Tibial artery (tissue), 4 donors: ENCODE results near the gene PMS1.
A peak's percentile ranks its signal among the peaks of the same experiment; 100 is the strongest.
"Not testable (repeated sequence)": the region's sequence is repeated elsewhere in the genome, so short reads cannot be mapped to it uniquely, and the experiment has no call there.

ENCODE experiments used
- DNase-seq, 2 donors: peaks; one replicate each; pipeline ENCODE4 v3.0.0-alpha.2; 2019
- H3K27ac ChIP-seq, 2 donors: fragments of 200-600 bp; sonication (generic) in 1 of 2; 1 replicate in 1 of 2; 2 replicates in 1 of 2; pipeline ENCODE4 v1.5.1; 2018 to 2019; ENCODE audit warnings: mild to moderate bottlenecking in 1 of 2
- H3K27me3 ChIP-seq, 2 donors: fragments of 200-600 bp; sonication (generic) in 1 of 2; one replicate each; pipeline versions ENCODE4 v1.5.1 to v1.6.0; 2016 to 2019
- H3K36me3 ChIP-seq, 3 donors: fragments of 200-600 bp; sonication (generic) in 2 of 3; one replicate each; pipeline ENCODE4 v1.5.1; 2016 to 2019; ENCODE audit warnings: mild to moderate bottlenecking in 2 of 3
- H3K4me1 ChIP-seq, 4 donors: fragments of 200-600 bp; sonication (generic) in 2 of 4; 1 replicate in 3 of 4; 2 replicates in 1 of 4; pipeline ENCODE4 v1.5.1; 2016 to 2019
- H3K4me3 ChIP-seq, 2 donors: fragments of 200-600 bp; sonication (generic) in 1 of 2; 1 replicate in 1 of 2; 2 replicates in 1 of 2; pipeline ENCODE4 v1.5.1; 2018 to 2019; ENCODE audit warnings: mild to moderate bottlenecking in 2 of 2
- H3K9me3 ChIP-seq, 3 donors: fragments of 200-600 bp; sonication (generic) in 1 of 3; one replicate each; pipeline ENCODE4 v1.5.1; 2016 to 2019
- intact Hi-C: fragments of 100-400 bp; cut with DNase I; formaldehyde crosslinking; loops from one replicate; pipeline ENCODE4 v1.15.0; 2023; ENCODE audit warnings: low total_unique reads
- TF ChIP-seq, protein P1 (sequence below), 2 experiments: fragments of 200-600 bp in 1 of 2; fragments of 450-650 bp in 1 of 2; IDR thresholded peaks; one replicate each; pipeline ENCODE4 v1.5.1; 2017 to 2019; ENCODE audit warnings: antibody characterized with exemption in 2 of 2, mild to moderate bottlenecking in 1 of 2, moderate library complexity in 1 of 2

Gene PMS1

DNA sequence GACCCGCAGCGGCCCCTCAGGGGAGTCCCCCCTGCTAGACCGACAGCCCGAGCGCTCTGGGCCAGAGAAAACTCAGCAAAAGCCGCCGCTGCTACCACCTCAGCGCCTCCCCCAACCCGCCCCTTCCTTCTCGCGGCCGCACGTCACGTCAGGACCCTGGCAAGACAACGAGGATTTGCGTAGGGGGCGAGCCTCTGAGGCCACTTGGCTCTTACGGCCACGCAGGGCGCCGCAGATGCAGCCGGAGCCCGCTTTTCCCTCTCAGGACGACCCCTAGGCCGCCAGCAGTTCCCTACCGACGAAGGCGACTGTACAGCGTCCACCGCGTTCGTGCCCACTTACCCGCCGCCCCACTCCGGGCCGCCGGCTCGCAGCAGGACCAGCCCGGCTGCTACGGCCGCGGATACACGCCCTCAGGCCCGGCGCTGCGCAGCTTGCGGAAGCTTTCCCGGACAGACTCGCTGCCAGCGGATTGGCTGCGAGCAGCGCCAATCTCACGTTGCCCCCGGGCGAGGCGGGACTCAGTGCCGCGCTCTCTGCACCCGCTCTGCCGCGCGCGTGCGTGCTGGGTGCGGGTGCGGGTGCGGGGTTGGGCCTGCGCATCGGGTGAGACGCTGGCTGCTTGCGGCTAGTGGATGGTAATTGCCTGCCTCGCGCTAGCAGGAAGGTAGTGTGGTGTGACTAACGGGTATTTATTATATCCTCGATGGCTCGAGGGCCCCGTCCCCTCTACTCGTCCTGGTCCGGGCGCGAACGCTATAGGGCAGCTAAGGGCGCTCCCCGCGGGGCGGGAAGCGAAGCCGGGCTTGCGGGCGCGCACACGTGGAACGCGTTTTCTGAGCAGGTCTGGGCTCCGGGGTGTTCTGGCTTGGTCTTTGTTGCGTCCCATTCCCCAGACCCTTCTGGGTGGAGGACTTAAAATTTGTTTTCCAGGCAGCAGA lies at the start of gene PMS1, which contains the start of gene ORMDL1:
TSS of gene PMS1 (plus strand) at position 524 of the 941 bp plus-strand sequence. CDS start 7,360 bp downstream, outside the sequence.
TSS of gene ORMDL1 (minus strand) at position 413 of the 941 bp plus-strand sequence. CDS start 1,744 bp downstream, outside the sequence.
- peaks cover 4 to 36% (median 18%) of the 10 kb centered on the region in 4 donors for H3K4me1 ChIP-seq
- peak within 1 kb of the TSS; percentile 62 to 69 for H3K4me3 ChIP-seq
- H3K36me3 ChIP-seq = peaks cover 3 to 13% (median 6%) of the 10 kb centered on the region in 3 donors
- TF ChIP-seq, protein P1, sequence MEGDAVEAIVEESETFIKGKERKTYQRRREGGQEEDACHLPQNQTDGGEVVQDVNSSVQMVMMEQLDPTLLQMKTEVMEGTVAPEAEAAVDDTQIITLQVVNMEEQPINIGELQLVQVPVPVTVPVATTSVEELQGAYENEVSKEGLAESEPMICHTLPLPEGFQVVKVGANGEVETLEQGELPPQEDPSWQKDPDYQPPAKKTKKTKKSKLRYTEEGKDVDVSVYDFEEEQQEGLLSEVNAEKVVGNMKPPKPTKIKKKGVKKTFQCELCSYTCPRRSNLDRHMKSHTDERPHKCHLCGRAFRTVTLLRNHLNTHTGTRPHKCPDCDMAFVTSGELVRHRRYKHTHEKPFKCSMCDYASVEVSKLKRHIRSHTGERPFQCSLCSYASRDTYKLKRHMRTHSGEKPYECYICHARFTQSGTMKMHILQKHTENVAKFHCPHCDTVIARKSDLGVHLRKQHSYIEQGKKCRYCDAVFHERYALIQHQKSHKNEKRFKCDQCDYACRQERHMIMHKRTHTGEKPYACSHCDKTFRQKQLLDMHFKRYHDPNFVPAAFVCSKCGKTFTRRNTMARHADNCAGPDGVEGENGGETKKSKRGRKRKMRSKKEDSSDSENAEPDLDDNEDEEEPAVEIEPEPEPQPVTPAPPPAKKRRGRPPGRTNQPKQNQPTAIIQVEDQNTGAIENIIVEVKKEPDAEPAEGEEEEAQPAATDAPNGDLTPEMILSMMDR (IDR thresholded peaks at IDR 0.05) = no peak
- no peaks in the 10 kb centered on the region for H3K27me3 ChIP-seq
- intact Hi-C loops = loop anchor here (10.0 kb wide), 2 partner anchors 119 to 789 kb away; partner anchors contain the start of gene ASNSD1
- H3K9me3 ChIP-seq = no peaks in the 10 kb centered on the region
- H3K27ac ChIP-seq = peak within 1 kb of the TSS; percentile 90
- DNase-seq = peak; percentile 94 to 97

DNA sequence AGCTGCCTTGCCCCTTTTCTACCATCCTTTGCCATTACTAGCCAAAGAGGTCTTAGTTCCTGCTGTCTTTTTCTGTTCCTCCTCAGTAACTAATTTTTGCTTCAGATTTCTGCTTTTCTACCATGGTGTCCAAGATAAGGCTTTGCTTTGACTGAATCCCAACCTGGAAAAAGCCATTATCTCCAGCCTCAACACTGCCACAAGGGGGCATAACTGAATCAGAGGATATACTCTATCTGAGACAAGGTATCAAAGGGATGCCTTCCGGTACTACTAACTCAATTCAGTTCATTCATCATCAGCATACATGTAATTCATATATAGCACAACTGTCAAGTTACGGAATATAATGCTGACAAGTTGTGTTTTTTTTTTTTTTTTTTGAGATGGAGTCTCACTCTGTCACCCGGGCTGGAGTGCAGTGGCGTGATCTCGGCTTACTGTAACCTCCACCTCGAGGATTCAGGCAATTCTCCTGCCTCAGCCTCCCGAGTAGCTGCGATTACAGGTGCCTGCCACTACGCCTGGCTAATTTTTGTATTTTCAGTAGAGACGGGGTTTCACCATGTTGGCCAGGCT lies 33.1 kb upstream of the PMS1 start:
- H3K27me3 ChIP-seq = no peaks in the 10 kb centered on the region
- H3K4me1 ChIP-seq = no peaks in the 10 kb centered on the region
- H3K9me3 ChIP-seq = no peaks in the 10 kb centered on the region
- peaks cover 35 to 66% (median 51%) of the 10 kb centered on the region in 3 donors for H3K36me3 ChIP-seq
- DNase-seq = no peak
- intact Hi-C loops = no loop called here
- no peak overlapping the region for H3K27ac ChIP-seq
- TF ChIP-seq, protein P1 (IDR thresholded peaks at IDR 0.05) = peak; percentile 30 to 42
- H3K4me3 ChIP-seq = no peak overlapping the region

DNA sequence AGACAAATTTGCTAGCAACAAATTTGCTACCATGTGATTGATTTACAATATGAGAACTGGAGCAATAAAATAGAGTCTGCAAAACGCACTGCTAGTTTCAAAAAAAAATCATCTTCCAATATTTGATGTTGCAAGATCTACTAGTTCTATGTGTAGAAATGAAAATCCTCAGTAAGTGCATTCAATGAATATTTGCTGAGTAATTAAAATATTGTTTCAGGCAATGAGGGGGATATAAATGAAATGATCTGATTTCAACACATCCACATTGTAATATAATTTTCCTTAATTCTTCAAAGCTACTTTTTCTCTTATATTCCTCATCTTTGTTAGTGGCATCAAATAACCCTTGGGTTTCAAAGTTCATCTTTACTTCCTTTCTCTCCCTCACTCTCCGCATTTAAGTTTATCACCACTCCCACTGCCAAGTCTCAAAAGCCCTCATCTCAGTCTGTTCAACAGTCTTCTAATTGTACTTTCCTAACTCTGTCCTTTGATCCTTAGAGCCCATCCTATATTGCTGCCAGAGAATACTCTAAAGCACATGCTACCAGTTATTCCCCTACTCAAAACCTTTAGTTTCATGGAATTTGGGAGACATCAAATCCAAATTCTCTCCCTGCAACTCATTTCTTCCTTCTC lies 27.8 kb upstream of the PMS1 start:
- Histone ChIP-seq H3K27ac (no peak overlapping the region), H3K9me3 (no peaks in the 10 kb centered on the region), H3K36me3 (peaks cover 22 to 44% (median 32%) of the 10 kb centered on the region in 3 donors), H3K4me3 (no peak overlapping the region), H3K27me3 (no peaks in the 10 kb centered on the region), H3K4me1 (peaks cover 0 to under 1% (median 0%) of the 10 kb centered on the region in 4 donors)
- TF ChIP-seq, protein P1 (IDR thresholded peaks at IDR 0.05) = no peak
- intact Hi-C loops = no loop called here
- DNase-seq = no peak

DNA sequence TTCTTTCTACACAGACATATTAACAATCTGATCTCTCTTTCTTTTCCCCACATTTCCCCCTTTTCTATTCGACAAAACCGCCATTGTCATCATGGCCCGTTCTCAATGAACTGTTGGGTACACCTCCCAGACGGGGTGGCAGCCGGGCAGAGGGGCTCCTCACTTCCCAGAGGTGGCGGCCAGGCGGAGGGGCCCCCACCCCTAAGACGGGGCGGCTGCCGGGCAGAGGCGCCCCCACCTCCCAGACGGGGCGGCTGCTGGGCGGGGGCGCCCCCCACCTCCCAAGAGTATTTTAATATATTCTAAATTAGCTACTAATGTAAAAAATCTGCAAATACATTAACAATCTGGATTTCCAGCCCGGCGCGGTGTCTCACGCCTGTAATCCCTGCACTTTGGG lies 24.1 kb upstream of the PMS1 start:
- H3K4me3 ChIP-seq, DNase-seq, H3K9me3 ChIP-seq, H3K27me3 ChIP-seq, intact Hi-C loops, H3K27ac ChIP-seq: not testable (repeated sequence)
- H3K36me3 ChIP-seq = peaks cover 1 to 16% (median 3%) of the 10 kb centered on the region in 3 donors
- peaks cover 0 to 17% (median 9%) of the 10 kb centered on the region in 4 donors for H3K4me1 ChIP-seq

DNA sequence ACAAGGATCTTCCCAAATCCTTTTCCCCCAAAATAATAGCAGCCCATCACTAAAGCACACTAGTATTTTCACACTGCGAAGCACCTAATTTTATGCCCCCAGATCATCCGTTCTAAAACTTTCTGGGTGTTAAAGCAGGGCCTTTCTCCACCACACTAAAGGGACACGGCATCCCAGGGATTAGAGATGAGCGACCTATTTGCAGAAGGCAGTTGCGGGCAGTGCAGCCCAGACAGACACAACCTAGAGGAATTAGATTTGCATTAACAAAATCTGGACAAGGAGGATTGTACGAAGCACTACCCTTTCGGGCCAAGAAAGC lies 22.1 kb upstream of the PMS1 start:
- Histone ChIP-seq H3K27me3 (no peaks in the 10 kb centered on the region), H3K9me3 (no peaks in the 10 kb centered on the region), H3K4me1 (peaks cover 0 to 17% (median 9%) of the 10 kb centered on the region in 4 donors), H3K36me3 (peaks cover 0 to 17% (median 0%) of the 10 kb centered on the region in 3 donors), H3K27ac (peak overlapping the region; percentile 81 to 83), H3K4me3 (peak overlapping the region; percentile 72 to 87)
- TF ChIP-seq, protein P1 (IDR thresholded peaks at IDR 0.05) = no peak
- DNase-seq = no peak
- intact Hi-C loops = no loop called here
